H1 (cell line): ENCODE data around the gene BORCS8. TPM values are rescaled to one million over a fixed set of nuclear protein-coding genes. Genes with fewer than 3 reads are reported as not detected.

Experiments
- CTCF ChIA-PET: fragments of 300-600 bp; sonication (Branson Sonifier 250); formaldehyde crosslinking; loops from one replicate; lab custom pipeline; 2021; ENCODE audit not compliant: partially characterized antibody; lab: Charles Lee
- POLR2A ChIA-PET: fragments of 300-600 bp; sonication (Branson Sonifier 250); formaldehyde crosslinking; loops from one replicate; lab custom pipeline; 2021; ENCODE audit warnings: inconsistent platforms; ENCODE audit not compliant: partially characterized antibody; lab: Charles Lee
- DNase-seq, 2 experiments: peaks; one replicate each; pipeline versions ENCODE4 v3.0.0 to v3.0.0-alpha.2; 2010 to 2022; ENCODE audit warnings: low spot score in 2 of 2, low read depth in 1 of 2, mixed read lengths in 1 of 2
- FAIRE-seq: peaks from 2 replicates; lab custom pipeline; 2011; peaks lifted over from hg19 to GRCh38; lab: Jason Lieb, UNC
- H2AFZ ChIP-seq: 2 replicates; pipeline ENCODE4 v1.8.1; 2012; ENCODE audit warnings: low read length, inconsistent platforms
- H2AK5ac ChIP-seq: 2 replicates; pipeline ENCODE4 v1.6.1; 2013; ENCODE audit warnings: low read depth, low read length
- H2BK120ac ChIP-seq: replicated peaks from 2 replicates; pipeline ENCODE3; 2013; ENCODE audit warnings: low read depth, low read length, inconsistent platforms
- H2BK12ac ChIP-seq: 2 replicates; pipeline ENCODE4 v1.6.1; 2013; ENCODE audit warnings: low read depth, low read length
- H2BK15ac ChIP-seq: 2 replicates; pipeline ENCODE4 v1.6.1; 2013; ENCODE audit warnings: low read length
- H2BK20ac ChIP-seq: 2 replicates; pipeline ENCODE4 v1.6.1; 2013; ENCODE audit warnings: low read length
- H2BK5ac ChIP-seq: 2 replicates; pipeline ENCODE4 v1.6.1; 2013; ENCODE audit warnings: low read depth, low read length
- H3K14ac ChIP-seq: 2 replicates; pipeline ENCODE4 v1.6.1; 2013; ENCODE audit warnings: inconsistent platforms; ENCODE audit not compliant: insufficient read length
- H3K18ac ChIP-seq: 2 replicates; pipeline ENCODE4 v1.6.1; 2013; ENCODE audit warnings: low read length; ENCODE audit errors: extremely low read depth
- H3K23ac ChIP-seq: 2 replicates; pipeline ENCODE4 v1.6.1; 2013; ENCODE audit warnings: inconsistent platforms; ENCODE audit not compliant: insufficient read length
- H3K23me2 ChIP-seq: 2 replicates; pipeline ENCODE4 v1.6.1; 2013; ENCODE audit warnings: low read depth, low read length
- H3K27ac ChIP-seq: 2 replicates; pipeline ENCODE4 v1.6.1; 2011; ENCODE audit warnings: low read depth, low read length, inconsistent platforms
- H3K27me3 ChIP-seq, 4 experiments: replicated peaks in 1 of 4; 1 replicate in 1 of 4; 2 replicates in 3 of 4; pipeline versions ENCODE4 v1.6.1 to v1.8.1; 2011 to 2013; ENCODE audit warnings: low read length in 3 of 4, mild to moderate bottlenecking in 3 of 4, inconsistent platforms in 2 of 4, mixed read lengths in 2 of 4, moderate library complexity in 1 of 4; ENCODE audit not compliant: control insufficient read depth in 3 of 4, insufficient read depth in 3 of 4; ENCODE audit errors: extremely low read depth in 1 of 4
- H3K36me3 ChIP-seq, 4 experiments: 2 replicates each; pipeline versions ENCODE4 v1.6.1 to v1.8.1; 2011 to 2013; ENCODE audit warnings: mild to moderate bottlenecking in 4 of 4, low read length in 3 of 4, moderate library complexity in 2 of 4, control low read depth in 1 of 4, inconsistent platforms in 1 of 4; ENCODE audit not compliant: insufficient read depth in 4 of 4, control insufficient read depth in 2 of 4
- H3K4ac ChIP-seq: replicated peaks from 2 replicates; pipeline ENCODE3; 2013; ENCODE audit warnings: low read length, low read depth, mixed read lengths, inconsistent platforms; ENCODE audit not compliant: insufficient read length
- H3K4me1 ChIP-seq, 4 experiments: replicated peaks in 1 of 4; 1 replicate in 1 of 4; 2 replicates in 3 of 4; pipeline versions ENCODE4 v1.6.1 to v1.8.1; 2011 to 2013; ENCODE audit warnings: low read length in 3 of 4, inconsistent platforms in 2 of 4, mixed read lengths in 1 of 4; ENCODE audit not compliant: insufficient read depth in 4 of 4, control insufficient read depth in 3 of 4
- H3K4me2 ChIP-seq, 2 experiments: 2 replicates each; pipeline versions ENCODE4 v1.6.1 to v1.8.1; 2011 to 2013; ENCODE audit warnings: low read depth in 2 of 2, low read length in 2 of 2, control low read depth in 1 of 2, inconsistent platforms in 1 of 2, mild to moderate bottlenecking in 1 of 2; ENCODE audit not compliant: insufficient read depth in 1 of 2
- H3K4me3 ChIP-seq, 4 experiments: fragments of 200-600, 300-600 bp in 1 of 4; sonication (generic), shearing (Covaris generic), sonication (Bioruptor Twin) in 1 of 4; 2 replicates each; pipeline versions ENCODE4 v1.5.1 to v1.8.1; 2011 to 2016; ENCODE audit warnings: low read length in 4 of 4, low read depth in 3 of 4, control low read depth in 2 of 4, inconsistent platforms in 2 of 4, mild to moderate bottlenecking in 2 of 4, mixed read lengths in 1 of 4, moderate library complexity in 1 of 4; ENCODE audit not compliant: insufficient read depth in 2 of 4; ENCODE audit errors: extremely low read depth in 1 of 4
- H3K56ac ChIP-seq: replicated peaks from 2 replicates; pipeline ENCODE3; 2013; ENCODE audit warnings: low read depth, mild to moderate bottlenecking, mixed read lengths, low read length, inconsistent platforms; ENCODE audit not compliant: insufficient read length
- H3K79me1 ChIP-seq: 2 replicates; pipeline ENCODE4 v1.6.1; 2013; ENCODE audit warnings: low read depth, low read length, control low read depth
- H3K79me2 ChIP-seq, 2 experiments: 2 replicates each; pipeline versions ENCODE4 v1.6.1 to v1.8.1; 2012 to 2013; ENCODE audit warnings: low read length in 2 of 2, mild to moderate bottlenecking in 2 of 2, inconsistent platforms in 1 of 2; ENCODE audit not compliant: insufficient read depth in 2 of 2, control insufficient read depth in 1 of 2
- H3K9ac ChIP-seq, 4 experiments: replicated peaks in 1 of 4; 1 replicate in 1 of 4; 2 replicates in 3 of 4; pipeline versions ENCODE4 v1.6.1 to v1.8.1; 2011 to 2013; ENCODE audit warnings: low read depth in 3 of 4, low read length in 3 of 4, control low read depth in 2 of 4, mild to moderate bottlenecking in 2 of 4, moderate library complexity in 2 of 4, inconsistent platforms in 1 of 4; ENCODE audit errors: extremely low read depth in 1 of 4
- H3K9me3 ChIP-seq, 2 experiments: 2 replicates each; pipeline versions ENCODE4 v1.6.1 to v1.8.1; 2012 to 2013; ENCODE audit warnings: mild to moderate bottlenecking in 2 of 2, moderate library complexity in 2 of 2, control low read depth in 1 of 2, inconsistent platforms in 1 of 2, low read depth in 1 of 2, low read length in 1 of 2, mixed read lengths in 1 of 2; ENCODE audit not compliant: insufficient read depth in 2 of 2
- H4K20me1 ChIP-seq, 2 experiments: replicated peaks in 1 of 2; 2 replicates each; pipeline versions ENCODE3 to v1.8.1; 2011 to 2013; ENCODE audit warnings: inconsistent platforms in 2 of 2, low read length in 2 of 2, mild to moderate bottlenecking in 1 of 2; ENCODE audit not compliant: insufficient read depth in 2 of 2, control insufficient read depth in 1 of 2
- H4K5ac ChIP-seq: 2 replicates; pipeline ENCODE4 v1.6.1; 2013; ENCODE audit warnings: low read length, low read depth, mixed read lengths, inconsistent platforms; ENCODE audit not compliant: insufficient read length
- H4K8ac ChIP-seq: 2 replicates; pipeline ENCODE4 v1.8.0; 2013; ENCODE audit warnings: mild to moderate bottlenecking, moderate library complexity, low read length, inconsistent platforms; ENCODE audit not compliant: insufficient read depth; ENCODE audit errors: extremely low read depth
- H4K91ac ChIP-seq: replicated peaks from 2 replicates; pipeline ENCODE3; 2013; ENCODE audit warnings: low read length, mixed read lengths, inconsistent platforms; ENCODE audit not compliant: insufficient read length
- BACH1 ChIP-seq: IDR thresholded peaks from 2 replicates; pipeline ENCODE4 v1.6.1; 2012; ENCODE audit warnings: low read length, improper control_type of control experiment
- CTBP2 ChIP-seq: IDR thresholded peaks from 2 replicates; pipeline ENCODE4 v1.7.0; 2011; ENCODE audit warnings: borderline replicate concordance, mild to moderate bottlenecking, moderate library complexity, mixed read lengths, low read length; ENCODE audit not compliant: insufficient read depth, insufficient read length
- E2F6 ChIP-seq: IDR thresholded peaks from 2 replicates; pipeline ENCODE4 v1.6.1; 2012; ENCODE audit warnings: inconsistent platforms
- EP300 ChIP-seq, 2 experiments: IDR thresholded peaks; 1 replicate in 1 of 2; 2 replicates in 1 of 2; pipeline ENCODE4 v1.6.1; 2011 to 2012; ENCODE audit warnings: low read depth in 2 of 2, low read length in 2 of 2, mild to moderate bottlenecking in 2 of 2, borderline replicate concordance in 1 of 2, inconsistent platforms in 1 of 2, moderate library complexity in 1 of 2
- RAD21 ChIP-seq, 2 experiments: IDR thresholded peaks in 1 of 2; conservative IDR thresholded peaks in 1 of 2; 2 replicates each; pipeline ENCODE4 v1.6.1; 2011; ENCODE audit warnings: low read depth in 2 of 2, low read length in 2 of 2, improper control_type of control experiment in 1 of 2, inconsistent platforms in 1 of 2, mild to moderate bottlenecking in 1 of 2, moderate library complexity in 1 of 2
- TCF12 ChIP-seq: IDR thresholded peaks from 2 replicates; pipeline ENCODE4 v1.6.1; 2011; ENCODE audit warnings: low read depth, mild to moderate bottlenecking, low read length
- USF2 ChIP-seq: IDR thresholded peaks from 2 replicates; pipeline ENCODE4 v1.6.1; 2011; ENCODE audit warnings: low read length, improper control_type of control experiment
- WGBS, 2 experiments: shearing (Covaris generic) in 1 of 2; methylation state at CpG; one replicate each; pipeline versions ENCODE4 v1.1.6 to v1.1.7; 2013 to 2015; ENCODE audit warnings: low lambda C conversion rate in 2 of 2, mixed read lengths in 2 of 2, inconsistent platforms in 1 of 2, low coverage in 1 of 2, missing lambda C conversion rate in 1 of 2; ENCODE audit not compliant: insufficient replicate concordance in 2 of 2, insufficient coverage in 1 of 2, insufficient read length in 1 of 2; ENCODE audit errors: extremely low coverage in 1 of 2, missing lambda C conversion rate in 1 of 2; 5-methylcytosine and 5-hydroxymethylcytosine counted together
- polyA plus RNA-seq, 7 experiments: library from polyadenylated mRNA; depleted of rRNA in 3 of 7; stranded (reverse) in 5 of 7; unstranded in 2 of 7; fragments of >200 nt in 5 of 7; fragments of 200-250 nt in 2 of 7; gene quantifications; 1 replicate in 5 of 7; 2 replicates in 1 of 7; 4 replicates in 1 of 7; pipeline versions ENCODE4 v1.2.1 to v1.2.3, GENCODE V29; 2011 to 2013; ENCODE audit warnings: missing spikeins in 2 of 7, mixed read lengths in 2 of 7
- total RNA-seq: library from RNA; stranded (reverse); fragmentation: NEBNext Ultra II Directional; extraction: Animal tissue kit (Norgen Biotek cat#: 25700); gene quantifications from 2 replicates; pipeline ENCODE4 v1.2.1, GENCODE V29; 2021

The BORCS8 gene
- total and polyA plus RNA-seq, 2 of the 8 experiments (the other 6 are each of a cell fraction or from before 2014, with no cell fraction given) = 15.0 to 15.9 TPM

GRCh38 chr19:19229701-19230100 lies 37.7 kb upstream of the BORCS8 start:
- 92% methylated on average over 3 of the region's 3 CpGs; no CpG with 5 or more reads in 1 of the 2 experiments for WGBS, 2 experiments

More at GRCh38 chr19:19229701-19230100, 37.7 kb upstream of the BORCS8 start:
- peaks cover 3% of the 10 kb centered on the region; the same call in 1 of the 2 replicates for H3K23me2 ChIP-seq
- peaks cover 0 to 7% (median 3%) of the 10 kb centered on the region in 4 experiments; a peak in 4 of 7 replicates for H3K4me1 ChIP-seq
- H4K5ac ChIP-seq = no peak overlapping the region
- no peak overlapping the region for H4K91ac ChIP-seq
- FAIRE-seq (no peak), DNase-seq (no peak)
- no peak overlapping the region for H2BK12ac ChIP-seq
- H3K14ac ChIP-seq = no peak overlapping the region
- H2BK15ac ChIP-seq = no peak overlapping the region
- no peak overlapping the region for H2BK5ac ChIP-seq
- H3K4me3 ChIP-seq = no peak overlapping the region
- no peak overlapping the region for H3K56ac ChIP-seq
- TF ChIP-seq BACH1 (no peak), USF2 (no peak), CTBP2 (no peak), E2F6 (no peak), RAD21 (IDR thresholded peaks at IDR 0.05 in 1 of 2, conservative IDR thresholded peaks at IDR 0.05 in 1 of 2; ENCODE audit: low read depth in 2 of 2, low read length in 2 of 2) (no peak), EP300 (IDR thresholded peaks at IDR 0.05; ENCODE audit: borderline replicate concordance in 1 of 2, low read depth in 2 of 2, low read length in 2 of 2) (no peak), TCF12 (no peak)
- no peak overlapping the region for H2BK20ac ChIP-seq
- no peak overlapping the region for H3K23ac ChIP-seq
- no peaks in the 10 kb centered on the region for H3K79me2 ChIP-seq
- H3K4ac ChIP-seq = no peak overlapping the region
- peaks cover 0 to 5% (median under 1%) of the 10 kb centered on the region in 4 experiments; a peak in 4 of 7 replicates for H3K27me3 ChIP-seq
- no peak overlapping the region for H2AK5ac ChIP-seq
- no peak overlapping the region for H2BK120ac ChIP-seq
- ChIA-PET POLR2A (interaction anchor here (0.7 to 1.2 kb wide), 4 partner anchors 14 to 175 kb away, joined by 3 read pairs; partner anchors contain the start of gene GATAD2A), CTCF (interaction anchor here (0.8 to 1.5 kb wide), 5 partner anchors 8 to 175 kb away, joined by 3 to 5 read pairs (median 4); no protein-coding TSS in a partner anchor)
- no peak overlapping the region for H2AFZ ChIP-seq
- no peaks in the 10 kb centered on the region for H4K20me1 ChIP-seq
- no peak overlapping the region for H4K8ac ChIP-seq
- no peaks in the 10 kb centered on the region for H3K36me3 ChIP-seq
- no peak overlapping the region for H3K18ac ChIP-seq
- no peak overlapping the region for H3K9ac ChIP-seq
- no peaks in the 10 kb centered on the region for H3K79me1 ChIP-seq
- H3K9me3 ChIP-seq = peaks cover 4 to 10% of the 10 kb centered on the region in 2 experiments
- H3K27ac ChIP-seq = no peak overlapping the region
- no peak overlapping the region for H3K4me2 ChIP-seq
